ENCODE results near the gene NAGS.

The NAGS gene

DNA sequence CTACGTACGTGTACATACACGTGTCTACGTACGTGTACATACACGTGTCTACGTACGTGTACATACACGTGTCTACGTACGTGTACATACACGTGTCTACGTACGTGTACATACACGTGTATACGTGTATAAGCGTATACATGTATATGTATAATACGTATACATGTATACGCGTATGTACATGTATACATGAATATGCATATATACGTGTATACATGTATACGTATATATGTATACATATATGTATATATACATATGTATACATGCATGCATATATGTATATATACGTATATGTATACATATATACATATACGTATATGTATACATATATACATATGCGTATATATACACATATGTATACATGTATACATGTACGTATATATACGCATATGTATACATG, 28.5 kb upstream of the NAGS start:
- no peak for ATAC-seq (replicated peaks)
- Mint-ChIP-seq H3K27me3 (peaks cover 36 to 45% of the 10 kb centered on the region in 2 donors), H3K4me3 (no peak overlapping the region), H3K36me3 (ENCODE audit: insufficient read depth) (peaks cover 4% of the 10 kb centered on the region), H3K4me1 (ENCODE audit: low read depth in 2 of 2) (no peaks in the 10 kb centered on the region), H3K9me3 (no peaks in the 10 kb centered on the region), H3K27ac (no peak overlapping the region)
- DNase-seq, result no peak

DNA sequence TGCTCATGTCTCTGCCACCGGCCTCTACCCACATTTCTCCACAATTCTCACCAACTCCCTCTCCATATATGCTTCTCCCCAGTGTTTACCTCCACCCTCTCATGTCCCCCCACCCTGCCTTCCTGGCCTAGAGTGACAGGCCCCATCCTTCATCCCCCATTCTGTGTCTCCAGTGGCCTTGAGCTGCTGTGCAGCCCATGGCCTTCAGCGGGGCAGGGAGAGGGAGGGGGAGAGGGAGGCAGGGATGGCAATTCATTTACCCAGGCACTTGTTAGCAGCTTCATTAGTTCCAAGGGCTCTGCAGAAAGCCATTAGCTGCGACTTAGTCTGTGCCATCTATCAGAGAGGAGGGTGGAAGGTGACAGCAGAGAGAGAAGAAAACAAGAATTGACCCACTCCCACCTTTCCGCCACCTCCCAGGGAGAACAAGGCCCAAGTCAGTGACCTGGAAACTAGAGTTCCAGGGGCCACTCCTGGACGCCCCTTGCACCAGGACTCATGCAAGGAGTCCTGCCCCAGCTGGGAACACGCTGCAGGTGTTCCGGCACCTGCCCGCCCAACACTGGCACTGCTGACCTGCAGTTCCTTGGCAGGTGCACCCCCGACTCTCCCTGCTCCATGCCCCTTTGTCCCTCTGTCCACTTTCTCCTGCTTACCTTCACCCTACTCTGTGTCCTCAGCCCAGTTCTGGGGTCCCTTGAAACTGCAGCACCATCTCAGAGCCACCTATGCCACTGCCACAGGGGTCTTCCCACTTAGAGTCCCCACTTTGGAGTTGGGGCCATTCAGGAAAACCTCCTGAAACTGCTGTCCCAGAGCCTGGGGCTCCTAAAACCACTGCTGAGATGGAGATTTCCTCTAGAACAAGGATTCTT, 27.2 kb upstream of the NAGS start:
- Mint-ChIP-seq H3K27me3 (peaks cover 42 to 58% of the 10 kb centered on the region in 2 donors), H3K4me3 (no peak overlapping the region), H3K4me1 (ENCODE audit: low read depth in 2 of 2) (no peaks in the 10 kb centered on the region), H3K36me3 (ENCODE audit: insufficient read depth) (peaks cover 4% of the 10 kb centered on the region), H3K9me3 (no peaks in the 10 kb centered on the region), H3K27ac (no peak overlapping the region)
- DNase-seq (no peak), ATAC-seq (replicated peaks) (no peak)

DNA sequence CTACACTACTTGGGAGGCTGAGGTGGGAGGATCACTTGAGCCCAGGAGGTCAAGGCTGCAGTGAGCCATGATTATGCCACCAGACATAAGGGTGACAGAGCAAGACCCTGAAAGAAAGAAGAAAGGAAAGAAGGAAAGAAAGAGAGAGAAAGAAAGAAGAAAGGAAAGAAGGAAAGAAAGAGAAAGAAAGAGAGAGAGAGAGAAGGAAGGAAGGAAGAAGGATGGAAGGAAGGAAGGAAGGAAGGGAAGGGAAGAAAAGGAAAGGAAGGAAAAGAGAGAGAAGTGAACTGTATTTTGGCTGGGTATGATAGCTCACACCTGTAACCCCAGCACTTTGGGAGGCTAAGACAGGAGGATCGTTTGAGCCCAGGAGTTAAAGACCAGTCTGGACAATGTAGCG, 26.3 kb upstream of the NAGS start:
- H3K9me3 Mint-ChIP-seq, result no peaks in the 10 kb centered on the region
- peaks cover 51 to 67% of the 10 kb centered on the region in 2 donors for H3K27me3 Mint-ChIP-seq
- H3K4me1 Mint-ChIP-seq (ENCODE audit: low read depth in 2 of 2), result no peaks in the 10 kb centered on the region
- ATAC-seq (replicated peaks) (no peak), DNase-seq (no peak)
- no peak overlapping the region for H3K27ac Mint-ChIP-seq
- peaks cover 4% of the 10 kb centered on the region for H3K36me3 Mint-ChIP-seq (ENCODE audit: insufficient read depth)
- H3K4me3 Mint-ChIP-seq, result no peak overlapping the region

DNA sequence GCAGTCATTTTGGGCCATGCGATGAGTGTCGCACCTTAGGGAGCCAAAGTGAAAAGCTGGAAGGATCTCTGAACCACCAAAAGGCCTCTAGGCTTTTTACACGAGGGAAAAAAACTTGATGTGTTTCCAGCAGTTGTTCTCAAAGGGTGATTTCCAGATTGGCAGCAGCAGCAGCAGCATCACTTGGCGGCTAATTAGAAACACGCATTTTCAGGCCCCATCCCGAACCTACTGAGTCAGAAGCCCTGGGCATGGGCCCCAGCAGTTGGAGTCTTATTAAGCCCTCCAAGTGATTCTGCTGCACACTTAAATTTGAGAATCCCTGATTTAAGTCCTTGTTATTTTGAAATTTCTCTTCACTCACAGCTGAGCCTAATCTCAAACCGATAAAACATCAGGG, 25.4 kb upstream of the NAGS start:
- no peak overlapping the region for H3K4me3 Mint-ChIP-seq
- H3K27me3 Mint-ChIP-seq, result peaks cover 52 to 69% of the 10 kb centered on the region in 2 donors
- no peaks in the 10 kb centered on the region for H3K4me1 Mint-ChIP-seq (ENCODE audit: low read depth in 2 of 2)
- H3K36me3 Mint-ChIP-seq (ENCODE audit: insufficient read depth), result peaks cover 4% of the 10 kb centered on the region
- DNase-seq (no peak), ATAC-seq (replicated peaks) (no peak)
- no peak overlapping the region for H3K27ac Mint-ChIP-seq
- H3K9me3 Mint-ChIP-seq, result no peaks in the 10 kb centered on the region

DNA sequence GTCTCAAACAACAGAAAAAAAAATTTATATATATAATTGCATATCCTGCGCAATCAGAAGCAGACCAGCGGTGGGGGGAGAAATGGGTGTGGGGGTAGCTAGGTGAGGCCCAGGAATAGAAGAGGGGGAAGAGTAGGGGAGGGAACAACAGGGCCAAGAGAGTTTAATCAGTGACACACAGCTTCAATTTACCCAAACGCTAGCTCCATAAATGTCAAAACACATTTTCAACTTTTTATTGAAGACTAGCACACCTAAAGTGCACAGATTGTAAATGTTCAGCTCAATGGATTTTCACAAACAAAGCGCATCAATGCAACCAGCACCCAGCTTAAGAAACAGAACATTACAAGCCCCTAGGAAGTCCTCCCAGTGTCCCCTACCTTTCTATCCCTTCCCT, 24.8 kb upstream of the NAGS start:
- H3K4me3 Mint-ChIP-seq, result no peak overlapping the region
- peaks cover 47 to 68% of the 10 kb centered on the region in 2 donors for H3K27me3 Mint-ChIP-seq
- H3K9me3 Mint-ChIP-seq, result no peaks in the 10 kb centered on the region
- ATAC-seq (replicated peaks), result no peak
- H3K27ac Mint-ChIP-seq, result no peak overlapping the region
- DNase-seq, result no peak
- H3K4me1 Mint-ChIP-seq (ENCODE audit: low read depth in 2 of 2), result no peaks in the 10 kb centered on the region
- H3K36me3 Mint-ChIP-seq (ENCODE audit: insufficient read depth), result peaks cover 4% of the 10 kb centered on the region

DNA sequence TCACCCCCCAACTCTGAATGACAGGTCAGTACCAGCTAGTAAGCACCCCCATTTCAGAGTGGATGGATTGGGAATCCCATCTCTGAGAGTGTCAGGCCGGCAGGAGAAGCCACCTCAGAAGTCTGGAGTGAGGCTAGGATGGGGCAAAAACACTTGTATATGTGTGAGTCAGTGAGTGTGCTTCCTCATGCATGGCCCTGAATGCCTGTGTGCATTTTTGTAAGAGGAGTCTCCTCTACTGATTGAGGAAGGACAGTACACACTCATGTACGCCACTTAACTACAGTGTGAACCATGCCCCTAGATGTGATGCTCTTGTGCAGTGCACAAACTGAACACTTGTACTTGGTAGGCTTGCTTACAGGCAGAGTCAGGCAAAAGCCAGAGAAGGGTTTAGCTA, 22.3 kb upstream of the NAGS start:
- Mint-ChIP-seq H3K36me3 (ENCODE audit: insufficient read depth) (peaks cover 4% of the 10 kb centered on the region), H3K27ac (no peak overlapping the region), H3K9me3 (no peaks in the 10 kb centered on the region), H3K4me1 (ENCODE audit: low read depth in 2 of 2) (peaks cover 0 to 3% of the 10 kb centered on the region in 2 donors), H3K27me3 (peaks cover 60 to 85% of the 10 kb centered on the region in 2 donors), H3K4me3 (no peak overlapping the region)
- DNase-seq, result no peak
- no peak for ATAC-seq (replicated peaks)

DNA sequence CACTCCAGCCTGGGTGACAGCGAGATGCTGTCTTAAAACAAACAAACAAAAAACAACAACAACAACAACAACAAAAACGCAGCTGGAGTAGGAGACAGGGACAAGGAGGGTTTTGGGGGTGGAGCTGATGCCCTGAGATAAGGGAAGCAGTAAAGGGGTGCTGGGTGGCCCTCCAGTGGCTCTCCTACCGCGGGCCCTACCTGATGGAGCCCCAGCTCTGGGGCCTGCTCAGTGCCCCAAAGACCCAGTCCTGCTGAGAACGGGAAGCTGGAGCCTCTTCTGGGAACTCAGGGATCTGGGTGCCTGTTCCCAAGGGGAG, 21.3 kb upstream of the NAGS start:
- peak overlapping the region in 1 of 2 donors; percentile 52 for H3K4me3 Mint-ChIP-seq
- H3K27me3 Mint-ChIP-seq, result peaks cover 57 to 87% of the 10 kb centered on the region in 2 donors
- H3K9me3 Mint-ChIP-seq, result no peaks in the 10 kb centered on the region
- DNase-seq (no peak), ATAC-seq (replicated peaks) (no peak)
- H3K4me1 Mint-ChIP-seq (ENCODE audit: low read depth in 2 of 2), result peaks cover 0 to 3% of the 10 kb centered on the region in 2 donors
- no peak overlapping the region for H3K27ac Mint-ChIP-seq
- H3K36me3 Mint-ChIP-seq (ENCODE audit: insufficient read depth), result peaks cover 4% of the 10 kb centered on the region

DNA sequence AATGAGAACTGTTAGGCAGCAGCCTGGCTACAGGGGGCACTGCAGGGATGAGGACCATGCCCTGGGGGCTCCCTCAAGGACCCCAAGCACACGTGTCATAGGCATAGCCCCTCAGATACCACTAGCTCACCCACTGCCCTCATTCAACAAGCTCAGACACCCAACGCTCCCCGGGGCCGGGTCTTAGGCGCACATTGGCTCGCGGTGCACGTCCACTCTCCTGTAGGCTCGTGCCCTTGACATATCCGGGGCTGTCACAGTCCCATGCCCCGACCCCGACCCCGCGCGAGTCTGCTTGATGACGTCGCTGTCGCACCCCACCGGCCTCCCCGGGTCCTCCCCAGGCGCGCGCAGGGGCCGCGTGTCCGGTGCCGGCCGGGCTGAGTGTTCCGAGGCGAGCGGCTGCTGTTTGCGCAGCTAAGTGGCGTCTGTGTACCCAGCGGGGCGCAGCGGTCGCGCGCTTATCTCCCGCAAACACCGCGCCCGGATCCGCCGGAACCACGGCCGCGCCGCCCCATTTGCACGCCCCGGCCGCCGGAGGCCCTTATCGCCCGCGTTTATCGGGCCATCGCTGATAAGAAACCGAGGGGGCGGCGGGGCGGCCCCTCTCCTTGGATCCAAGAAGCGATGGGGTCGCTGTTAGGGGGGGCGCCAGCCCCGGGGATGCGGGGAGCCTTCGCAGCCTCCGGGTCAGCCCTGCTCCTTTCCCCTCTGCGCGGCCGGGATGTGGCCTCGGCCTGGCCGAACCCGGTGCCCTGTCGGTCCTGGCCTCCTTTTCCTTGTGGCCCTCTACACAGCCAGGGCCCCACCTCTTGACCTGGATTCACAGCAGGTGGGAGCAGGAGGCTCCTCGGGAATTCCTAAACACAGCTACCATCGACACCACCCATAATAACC, 20.7 kb upstream of the NAGS start:
- Mint-ChIP-seq H3K27ac (no peak overlapping the region), H3K36me3 (ENCODE audit: insufficient read depth) (peaks cover 4% of the 10 kb centered on the region), H3K4me1 (ENCODE audit: low read depth in 2 of 2) (peaks cover 0 to 3% of the 10 kb centered on the region in 2 donors), H3K9me3 (no peaks in the 10 kb centered on the region), H3K27me3 (peaks cover 57 to 89% of the 10 kb centered on the region in 2 donors), H3K4me3 (peak overlapping the region in 1 of 2 donors; percentile 54)
- peak; percentile 58 for ATAC-seq (replicated peaks)
- DNase-seq, result no peak

DNA sequence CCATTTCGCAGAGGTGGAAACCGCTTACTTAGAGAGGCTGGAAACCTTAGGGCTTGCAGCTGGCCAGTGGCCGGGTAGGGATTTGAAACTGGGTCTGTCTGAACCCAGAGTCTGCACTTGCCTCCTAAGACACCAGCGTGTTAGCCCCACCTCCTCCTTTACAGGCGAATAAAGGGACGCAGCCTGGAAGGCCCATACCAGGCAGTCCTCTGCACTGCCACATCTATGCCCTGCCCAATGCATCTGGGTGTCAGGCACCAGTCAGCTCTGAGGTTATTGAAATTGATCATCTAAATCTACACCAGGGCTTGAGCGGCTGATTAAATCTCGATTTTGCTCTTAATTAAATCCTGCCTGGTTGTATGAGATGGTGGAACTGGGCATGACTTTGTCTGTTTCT, 19.9 kb upstream of the NAGS start:
- Mint-ChIP-seq H3K9me3 (no peaks in the 10 kb centered on the region), H3K36me3 (ENCODE audit: insufficient read depth) (peaks cover 4% of the 10 kb centered on the region), H3K27ac (no peak overlapping the region), H3K4me3 (peak overlapping the region in 1 of 2 donors; percentile 54), H3K4me1 (ENCODE audit: low read depth in 2 of 2) (peaks cover 0 to 3% of the 10 kb centered on the region in 2 donors), H3K27me3 (peaks cover 54 to 85% of the 10 kb centered on the region in 2 donors)
- DNase-seq (no peak), ATAC-seq (replicated peaks) (no peak)

DNA sequence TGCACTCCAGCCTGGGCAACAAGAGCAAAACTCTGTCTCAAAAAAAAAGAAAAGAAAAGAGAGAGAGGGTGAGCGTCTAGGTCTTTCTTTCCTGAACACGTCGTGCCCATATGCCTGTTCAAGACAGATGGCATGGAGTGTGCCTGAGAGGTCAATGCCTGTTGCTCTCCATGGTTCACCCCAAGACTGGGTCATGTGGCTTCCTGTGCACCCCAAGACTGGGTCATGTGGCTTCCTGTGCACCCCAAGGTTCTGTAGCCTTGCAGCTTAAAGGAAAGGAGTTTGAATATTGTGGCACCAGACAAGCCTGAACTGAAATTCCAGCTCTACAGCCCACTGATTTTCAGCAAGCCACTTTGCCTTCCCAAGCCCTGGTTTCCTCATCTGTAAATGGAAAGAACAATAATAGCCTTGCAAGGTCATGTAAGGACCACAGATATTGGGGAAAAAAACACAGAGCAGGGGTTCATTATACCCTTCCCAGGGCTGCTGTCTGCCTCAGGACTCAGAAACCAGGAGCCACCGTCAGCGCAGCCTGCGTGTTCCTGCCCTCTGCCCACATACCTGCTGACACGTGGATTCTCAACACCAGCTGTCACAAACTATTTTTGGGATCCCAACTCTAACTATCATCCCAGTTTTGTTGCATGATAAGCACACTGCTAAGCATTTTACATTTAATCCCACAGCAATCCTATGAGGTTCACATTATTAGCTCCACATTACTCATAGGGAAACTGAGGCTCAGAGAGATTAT, 18.0 kb upstream of the NAGS start:
- Mint-ChIP-seq H3K4me1 (ENCODE audit: low read depth in 2 of 2) (peaks cover 0 to 3% of the 10 kb centered on the region in 2 donors), H3K27ac (no peak overlapping the region), H3K4me3 (no peak overlapping the region), H3K27me3 (peaks cover 47 to 67% of the 10 kb centered on the region in 2 donors), H3K9me3 (no peaks in the 10 kb centered on the region), H3K36me3 (ENCODE audit: insufficient read depth) (no peaks in the 10 kb centered on the region)
- DNase-seq (no peak), ATAC-seq (replicated peaks) (no peak)

DNA sequence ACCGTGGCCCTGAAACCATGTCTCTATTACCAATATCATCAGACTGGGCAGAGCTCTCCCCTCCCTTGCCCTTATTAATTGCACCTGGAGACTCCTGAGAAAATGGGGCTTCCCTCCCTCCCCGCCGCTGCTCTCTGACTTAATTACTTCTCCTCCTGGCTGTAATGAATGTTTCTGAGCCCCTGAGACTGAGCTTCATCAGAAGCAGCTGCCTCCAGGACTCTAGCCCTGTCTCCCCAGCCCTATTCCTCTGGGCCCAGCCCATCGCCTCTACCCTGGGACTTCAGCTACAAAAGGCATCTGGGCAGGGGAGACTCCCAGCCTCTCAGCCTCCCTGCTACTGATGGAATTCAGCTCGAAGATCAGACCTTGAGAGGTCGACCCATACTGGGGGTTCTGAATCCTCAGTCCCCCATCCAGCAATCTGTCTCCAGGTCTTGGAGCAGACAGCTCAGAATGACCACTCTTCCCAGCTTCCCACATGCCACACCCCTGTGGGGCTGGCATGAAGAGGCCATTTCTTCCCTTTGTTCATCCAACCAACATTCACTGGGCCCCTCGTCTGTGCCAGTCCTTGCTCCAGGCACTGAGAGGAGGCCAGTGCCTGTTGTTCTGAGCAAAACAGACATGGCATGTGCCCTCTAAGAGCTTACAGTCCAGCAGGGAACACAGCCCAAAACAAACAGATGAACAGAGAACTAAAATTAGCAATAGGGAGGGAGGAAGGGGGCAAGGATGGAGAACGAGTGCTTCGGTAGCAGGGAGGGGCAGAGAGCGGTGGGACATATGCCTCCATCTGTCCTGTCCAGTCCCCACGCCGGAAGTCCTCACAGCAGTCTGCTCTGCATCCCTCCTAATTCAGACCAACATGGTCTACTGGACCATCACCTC, 17.0 kb upstream of the NAGS start:
- Mint-ChIP-seq H3K27me3 (peaks cover 41 to 57% of the 10 kb centered on the region in 2 donors), H3K36me3 (ENCODE audit: insufficient read depth) (no peaks in the 10 kb centered on the region), H3K4me3 (no peak overlapping the region), H3K9me3 (no peaks in the 10 kb centered on the region), H3K27ac (no peak overlapping the region), H3K4me1 (ENCODE audit: low read depth in 2 of 2) (peaks cover 0 to 3% of the 10 kb centered on the region in 2 donors)
- ATAC-seq (replicated peaks) (no peak), DNase-seq (no peak)

DNA sequence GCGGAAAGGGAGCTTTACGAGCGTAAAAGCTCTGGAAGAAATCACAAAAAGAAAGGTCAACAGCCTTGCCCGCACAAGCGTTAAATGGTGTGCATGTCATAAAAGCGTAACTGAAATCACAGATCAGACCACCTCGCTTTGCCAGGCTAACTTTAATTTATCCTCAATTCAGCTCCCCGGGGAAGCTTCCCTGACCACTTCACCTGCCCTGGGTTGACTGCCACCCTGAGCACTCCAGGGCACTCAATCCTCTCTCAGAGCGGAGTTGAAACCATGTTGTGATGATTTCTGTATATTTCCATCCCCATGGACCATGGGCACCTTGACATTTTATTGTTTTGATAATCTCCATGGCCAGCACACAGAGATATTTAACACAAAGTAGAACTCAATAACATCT, 16.1 kb upstream of the NAGS start:
- ATAC-seq (replicated peaks) (no peak), DNase-seq (no peak)
- H3K36me3 Mint-ChIP-seq (ENCODE audit: insufficient read depth), result no peaks in the 10 kb centered on the region
- H3K9me3 Mint-ChIP-seq, result no peaks in the 10 kb centered on the region
- H3K4me3 Mint-ChIP-seq, result no peak overlapping the region
- H3K27me3 Mint-ChIP-seq, result peaks cover 32 to 48% of the 10 kb centered on the region in 2 donors
- H3K27ac Mint-ChIP-seq, result no peak overlapping the region
- H3K4me1 Mint-ChIP-seq (ENCODE audit: low read depth in 2 of 2), result peaks cover 0 to 3% of the 10 kb centered on the region in 2 donors
